Measurements from ENCODE around the gene EGR1. TPM values are rescaled to one million over a fixed set of nuclear protein-coding genes. Genes with fewer than 3 reads are reported as not detected.

EGR1 gene
- polyA plus RNA-seq, 2 of the 4 experiments (the other 2 are of a cell fraction): 0.59 to 49.3 TPM

DNA sequence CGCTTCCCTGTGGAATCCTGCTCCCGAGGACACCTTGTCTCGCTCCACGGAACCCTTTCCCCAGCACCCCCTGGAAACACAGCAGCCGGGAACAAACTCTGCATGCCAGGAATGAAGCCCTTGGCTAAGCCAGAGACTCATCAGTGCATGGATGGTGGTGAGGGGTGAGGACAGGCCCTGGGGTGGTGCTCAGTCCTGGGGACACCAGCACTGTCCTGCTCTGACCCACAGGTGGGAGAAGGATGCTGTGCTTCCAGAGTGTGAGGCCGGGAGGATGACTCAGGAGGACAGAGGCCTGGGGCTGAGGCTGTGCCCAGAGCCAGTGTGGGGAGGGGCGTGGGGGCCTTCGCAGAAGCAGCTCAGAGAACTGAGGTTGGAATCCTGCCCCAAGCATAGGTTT is 11.2 kb upstream of the EGR1 start:
- ChIA-PET POLR2A (no interaction called here), CTCF (interaction anchor here (14.7 kb wide), 1 partner anchor 45 kb away, joined by 199 read pairs; no protein-coding TSS in a partner anchor)
- no peak for FAIRE-seq
- Histone ChIP-seq H3K4me3 (no peak overlapping the region), H3K4me1 (peaks cover 9% of the 10 kb centered on the region; the same call in 1 of the 3 replicates), H3K9me3 (no peaks in the 10 kb centered on the region), H3K4me2 (no peak overlapping the region), H3K27ac (no peak overlapping the region)
- TF ChIP-seq CBX8 (IDR thresholded peaks at IDR 0.05) (no peak), HDAC2 (IDR thresholded peaks at IDR 0.05) (no peak), RNF2 (IDR thresholded peaks at IDR 0.05; ENCODE audit: borderline replicate concordance, low read depth) (no peak), SMC3 (IDR thresholded peaks at IDR 0.05) (no peak), RAD21 (conservative IDR thresholded peaks at IDR 0.05 in 1 of 2, IDR thresholded peaks at IDR 0.05 in 1 of 2) (no peak), MAZ (IDR thresholded peaks at IDR 0.05; ENCODE audit: borderline replicate concordance, low read depth, low read length) (no peak), ZC3H11A (IDR thresholded peaks at IDR 0.05) (no peak), HEYL (CRISPR knock-in tag; IDR thresholded peaks at IDR 0.05) (no peak), RARB (CRISPR knock-in tag; IDR thresholded peaks at IDR 0.05) (no peak), EHMT2 (IDR thresholded peaks at IDR 0.05; ENCODE audit: low read depth) (no peak), NR3C1 (IDR thresholded peaks at IDR 0.05) (no peak), ZNF302 (CRISPR knock-in tag; IDR thresholded peaks at IDR 0.05) (no peak), TFCP2L1 (CRISPR knock-in tag; IDR thresholded peaks at IDR 0.05) (no peak), TP53 (CRISPR knock-in tag; IDR thresholded peaks at IDR 0.05) (no peak)
- TF ChIP-seq, protein P1, sequence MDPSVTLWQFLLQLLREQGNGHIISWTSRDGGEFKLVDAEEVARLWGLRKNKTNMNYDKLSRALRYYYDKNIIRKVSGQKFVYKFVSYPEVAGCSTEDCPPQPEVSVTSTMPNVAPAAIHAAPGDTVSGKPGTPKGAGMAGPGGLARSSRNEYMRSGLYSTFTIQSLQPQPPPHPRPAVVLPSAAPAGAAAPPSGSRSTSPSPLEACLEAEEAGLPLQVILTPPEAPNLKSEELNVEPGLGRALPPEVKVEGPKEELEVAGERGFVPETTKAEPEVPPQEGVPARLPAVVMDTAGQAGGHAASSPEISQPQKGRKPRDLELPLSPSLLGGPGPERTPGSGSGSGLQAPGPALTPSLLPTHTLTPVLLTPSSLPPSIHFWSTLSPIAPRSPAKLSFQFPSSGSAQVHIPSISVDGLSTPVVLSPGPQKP (IDR thresholded peaks at IDR 0.05; ENCODE audit: low read depth, low read length): no peak
- DNase-seq (ENCODE audit: low read depth in 1 of 2, low spot score in 1 of 2): no peak
- ATAC-seq: no peak
- 70% methylated on average over 8 of the region's 8 CpGs for WGBS (ENCODE audit: missing lambda C conversion rate)

DNA sequence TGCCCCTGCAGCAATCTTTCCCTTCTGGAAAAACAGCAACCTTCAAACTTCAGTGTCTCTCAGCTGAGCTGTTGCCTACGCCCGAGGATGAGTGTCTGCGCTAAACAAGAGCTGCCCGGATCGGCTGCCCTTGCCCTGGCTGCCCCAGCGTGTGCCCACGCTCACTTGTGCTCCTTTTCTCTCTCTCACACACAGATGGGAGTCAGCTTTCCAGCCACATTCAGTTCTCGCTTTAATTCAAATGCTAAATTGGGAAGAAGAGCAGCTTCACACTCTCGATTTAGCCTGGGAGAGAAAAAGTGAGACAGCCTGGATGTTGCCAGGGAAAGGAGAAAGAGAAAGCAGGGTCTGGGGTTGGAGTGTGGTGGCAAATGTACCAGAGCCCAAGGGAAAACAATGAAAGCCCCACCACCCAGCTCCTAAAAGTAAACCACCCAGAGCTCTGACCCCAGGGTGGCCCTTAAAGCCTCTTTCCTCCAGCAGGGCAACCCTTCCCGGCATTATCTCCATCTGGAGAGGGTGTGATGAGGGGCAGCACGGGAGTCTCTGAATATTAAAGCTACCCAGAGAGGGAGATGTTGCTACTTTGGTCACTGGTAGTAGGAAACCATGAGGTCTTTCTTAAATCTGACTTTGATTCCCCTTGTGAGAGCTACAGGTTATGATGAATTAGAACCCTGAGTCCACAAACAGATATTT is 9.9 kb upstream of the EGR1 start:
- ChIA-PET CTCF (interaction anchor here (1.1 to 14.7 kb wide), 4 partner anchors 8 to 44 kb away, joined by 3 to 199 read pairs (median 12); partner anchors contain the start of gene EGR1), POLR2A (interaction anchor here (1.2 kb wide), 1 partner anchor 9 kb away, joined by 9 read pairs; the partner anchor contains the start of gene EGR1)
- Histone ChIP-seq H3K27ac (no peak overlapping the region), H3K4me1 (no peaks in the 10 kb centered on the region), H3K9me3 (no peaks in the 10 kb centered on the region), H3K4me2 (no peak overlapping the region), H3K4me3 (no peak overlapping the region)
- TF ChIP-seq PHF8 (IDR thresholded peaks at IDR 0.05; ENCODE audit: borderline replicate concordance, low read depth) (no peak), GATA3 (IDR thresholded peaks at IDR 0.05; ENCODE audit: borderline replicate concordance) (no peak)
- TF ChIP-seq, protein P2, sequence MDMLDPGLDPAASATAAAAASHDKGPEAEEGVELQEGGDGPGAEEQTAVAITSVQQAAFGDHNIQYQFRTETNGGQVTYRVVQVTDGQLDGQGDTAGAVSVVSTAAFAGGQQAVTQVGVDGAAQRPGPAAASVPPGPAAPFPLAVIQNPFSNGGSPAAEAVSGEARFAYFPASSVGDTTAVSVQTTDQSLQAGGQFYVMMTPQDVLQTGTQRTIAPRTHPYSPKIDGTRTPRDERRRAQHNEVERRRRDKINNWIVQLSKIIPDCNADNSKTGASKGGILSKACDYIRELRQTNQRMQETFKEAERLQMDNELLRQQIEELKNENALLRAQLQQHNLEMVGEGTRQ (IDR thresholded peaks at IDR 0.05): no peak
- 77% methylated on average over 11 of the region's 11 CpGs for WGBS (ENCODE audit: missing lambda C conversion rate)
- ATAC-seq (no peak), DNase-seq (ENCODE audit: low read depth in 1 of 2, low spot score in 1 of 2) (no peak), FAIRE-seq (no peak)

DNA sequence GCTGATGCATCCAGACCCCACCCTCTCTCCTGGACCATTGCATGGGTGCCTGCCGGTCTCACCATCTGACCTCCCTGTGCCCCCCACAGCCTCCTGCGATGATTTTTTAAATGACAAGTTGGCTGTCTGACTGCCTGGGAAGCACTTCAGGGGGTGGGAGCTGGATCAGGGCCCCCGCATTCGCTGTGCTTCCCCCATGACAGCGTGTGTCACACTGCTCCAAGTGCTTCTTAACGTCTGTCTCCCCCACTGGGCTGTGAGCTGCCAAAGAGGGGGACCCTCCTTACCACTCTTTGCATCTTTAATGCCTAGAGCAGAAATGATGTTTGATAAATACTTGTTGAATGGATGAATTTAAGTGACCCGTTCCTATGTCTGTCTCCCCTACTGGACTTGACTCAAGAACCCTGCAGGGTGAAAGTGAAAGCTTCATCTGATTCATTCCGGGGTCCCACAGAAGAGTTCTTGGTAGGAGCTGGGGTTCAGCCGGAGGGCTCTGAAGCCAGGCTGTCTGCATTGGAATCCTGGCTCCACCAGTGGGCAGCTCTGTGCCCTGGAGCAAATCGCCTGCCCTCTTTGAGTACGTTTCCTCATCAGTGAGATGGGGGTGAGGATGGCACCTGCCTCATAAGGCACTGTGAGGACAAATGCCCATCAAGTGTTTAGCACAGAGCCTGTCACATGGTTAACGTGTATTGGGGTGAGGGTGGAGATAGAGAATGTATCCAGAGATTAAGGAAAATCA is 7.6 kb upstream of the EGR1 start:
- Histone ChIP-seq H3K4me3 (no peak overlapping the region), H3K27ac (no peak overlapping the region), H3K9me3 (no peaks in the 10 kb centered on the region), H3K4me1 (no peaks in the 10 kb centered on the region), H3K4me2 (no peak overlapping the region)
- no peak for FAIRE-seq
- 53% methylated on average over 10 of the region's 12 CpGs for WGBS (ENCODE audit: missing lambda C conversion rate)
- ChIA-PET CTCF (interaction anchor here (0.6 to 14.7 kb wide), 5 partner anchors 42 to 1945 kb away, joined by 3 to 199 read pairs (median 4); partner anchors contain the start of gene KIF20A), POLR2A (no interaction called here)
- DNase-seq (ENCODE audit: low read depth in 1 of 2, low spot score in 1 of 2): no peak
- peak in 1 of 2 experiments; percentile 21; a peak in 3 of 6 replicates for ATAC-seq
- TF ChIP-seq, protein P3, sequence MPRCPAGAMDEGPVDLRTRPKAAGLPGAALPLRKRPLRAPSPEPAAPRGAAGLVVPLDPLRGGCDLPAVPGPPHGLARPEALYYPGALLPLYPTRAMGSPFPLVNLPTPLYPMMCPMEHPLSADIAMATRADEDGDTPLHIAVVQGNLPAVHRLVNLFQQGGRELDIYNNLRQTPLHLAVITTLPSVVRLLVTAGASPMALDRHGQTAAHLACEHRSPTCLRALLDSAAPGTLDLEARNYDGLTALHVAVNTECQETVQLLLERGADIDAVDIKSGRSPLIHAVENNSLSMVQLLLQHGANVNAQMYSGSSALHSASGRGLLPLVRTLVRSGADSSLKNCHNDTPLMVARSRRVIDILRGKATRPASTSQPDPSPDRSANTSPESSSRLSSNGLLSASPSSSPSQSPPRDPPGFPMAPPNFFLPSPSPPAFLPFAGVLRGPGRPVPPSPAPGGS (IDR thresholded peaks at IDR 0.05): no peak
- TF ChIP-seq ZNF302 (CRISPR knock-in tag; IDR thresholded peaks at IDR 0.05): no peak
- TF ChIP-seq TFCP2L1 (CRISPR knock-in tag; IDR thresholded peaks at IDR 0.05): no peak
- no peak for TF ChIP-seq ZFP36 (IDR thresholded peaks at IDR 0.05; ENCODE audit: borderline replicate concordance, partially characterized antibody)
- no peak for TF ChIP-seq MAFK (IDR thresholded peaks at IDR 0.05; ENCODE audit: partially characterized antibody)
- TF ChIP-seq PHF8 (IDR thresholded peaks at IDR 0.05; ENCODE audit: borderline replicate concordance, low read depth): no peak
- no peak for TF ChIP-seq JUNB (IDR thresholded peaks at IDR 0.05)
- TF ChIP-seq, protein P1 (IDR thresholded peaks at IDR 0.05; ENCODE audit: low read depth, low read length): no peak
- TF ChIP-seq, protein P4, sequence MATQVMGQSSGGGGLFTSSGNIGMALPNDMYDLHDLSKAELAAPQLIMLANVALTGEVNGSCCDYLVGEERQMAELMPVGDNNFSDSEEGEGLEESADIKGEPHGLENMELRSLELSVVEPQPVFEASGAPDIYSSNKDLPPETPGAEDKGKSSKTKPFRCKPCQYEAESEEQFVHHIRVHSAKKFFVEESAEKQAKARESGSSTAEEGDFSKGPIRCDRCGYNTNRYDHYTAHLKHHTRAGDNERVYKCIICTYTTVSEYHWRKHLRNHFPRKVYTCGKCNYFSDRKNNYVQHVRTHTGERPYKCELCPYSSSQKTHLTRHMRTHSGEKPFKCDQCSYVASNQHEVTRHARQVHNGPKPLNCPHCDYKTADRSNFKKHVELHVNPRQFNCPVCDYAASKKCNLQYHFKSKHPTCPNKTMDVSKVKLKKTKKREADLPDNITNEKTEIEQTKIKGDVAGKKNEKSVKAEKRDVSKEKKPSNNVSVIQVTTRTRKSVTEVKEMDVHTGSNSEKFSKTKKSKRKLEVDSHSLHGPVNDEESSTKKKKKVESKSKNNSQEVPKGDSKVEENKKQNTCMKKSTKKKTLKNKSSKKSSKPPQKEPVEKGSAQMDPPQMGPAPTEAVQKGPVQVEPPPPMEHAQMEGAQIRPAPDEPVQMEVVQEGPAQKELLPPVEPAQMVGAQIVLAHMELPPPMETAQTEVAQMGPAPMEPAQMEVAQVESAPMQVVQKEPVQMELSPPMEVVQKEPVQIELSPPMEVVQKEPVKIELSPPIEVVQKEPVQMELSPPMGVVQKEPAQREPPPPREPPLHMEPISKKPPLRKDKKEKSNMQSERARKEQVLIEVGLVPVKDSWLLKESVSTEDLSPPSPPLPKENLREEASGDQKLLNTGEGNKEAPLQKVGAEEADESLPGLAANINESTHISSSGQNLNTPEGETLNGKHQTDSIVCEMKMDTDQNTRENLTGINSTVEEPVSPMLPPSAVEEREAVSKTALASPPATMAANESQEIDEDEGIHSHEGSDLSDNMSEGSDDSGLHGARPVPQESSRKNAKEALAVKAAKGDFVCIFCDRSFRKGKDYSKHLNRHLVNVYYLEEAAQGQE (IDR thresholded peaks at IDR 0.05): no peak
